ENCODE data around the gene SMARCE1. TPM values are rescaled to one million over a fixed set of nuclear protein-coding genes. Genes with fewer than 3 reads are reported as not detected.
A peak's percentile ranks its signal among the peaks of the same experiment; 100 is the strongest.

The SMARCE1 gene
- total and polyA plus RNA-seq, 9 of the 15 experiments (the other 6 are each of a cell fraction or from before 2014, with no cell fraction given): 64.1 to 142 (median 114) TPM

DNA sequence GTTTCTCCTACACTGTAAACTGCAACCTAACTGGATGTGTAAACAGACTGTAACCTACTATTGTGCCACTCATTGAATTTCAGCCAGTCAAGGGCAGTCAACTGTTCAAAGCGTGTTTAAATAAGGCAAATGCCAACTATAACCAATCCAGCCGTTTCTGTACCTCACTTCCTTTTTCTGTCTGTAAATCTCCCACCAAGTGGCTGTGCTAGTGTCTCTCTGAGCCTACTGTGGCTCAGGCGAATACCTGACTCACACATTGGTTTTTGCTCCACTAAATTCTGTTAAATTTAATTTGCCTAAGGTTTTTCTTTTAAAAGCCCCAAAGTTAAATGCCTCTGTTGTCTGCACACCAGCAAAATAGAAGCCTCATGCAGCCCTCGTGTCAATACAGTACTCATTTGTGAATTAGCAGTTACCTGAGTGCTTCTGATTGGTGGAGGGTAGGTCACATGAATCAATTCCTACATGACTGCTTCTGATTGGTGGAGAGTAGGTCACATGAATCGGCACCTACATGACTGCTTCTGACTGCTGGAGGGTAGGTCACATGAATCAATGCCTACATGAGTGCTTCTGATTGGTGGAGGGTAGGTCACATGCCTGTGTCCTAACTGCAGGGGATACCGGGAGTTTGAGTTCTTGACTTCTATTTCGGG lies 51.2 kb downstream of the SMARCE1 start (continued):
- TF ChIP-seq, protein P1, sequence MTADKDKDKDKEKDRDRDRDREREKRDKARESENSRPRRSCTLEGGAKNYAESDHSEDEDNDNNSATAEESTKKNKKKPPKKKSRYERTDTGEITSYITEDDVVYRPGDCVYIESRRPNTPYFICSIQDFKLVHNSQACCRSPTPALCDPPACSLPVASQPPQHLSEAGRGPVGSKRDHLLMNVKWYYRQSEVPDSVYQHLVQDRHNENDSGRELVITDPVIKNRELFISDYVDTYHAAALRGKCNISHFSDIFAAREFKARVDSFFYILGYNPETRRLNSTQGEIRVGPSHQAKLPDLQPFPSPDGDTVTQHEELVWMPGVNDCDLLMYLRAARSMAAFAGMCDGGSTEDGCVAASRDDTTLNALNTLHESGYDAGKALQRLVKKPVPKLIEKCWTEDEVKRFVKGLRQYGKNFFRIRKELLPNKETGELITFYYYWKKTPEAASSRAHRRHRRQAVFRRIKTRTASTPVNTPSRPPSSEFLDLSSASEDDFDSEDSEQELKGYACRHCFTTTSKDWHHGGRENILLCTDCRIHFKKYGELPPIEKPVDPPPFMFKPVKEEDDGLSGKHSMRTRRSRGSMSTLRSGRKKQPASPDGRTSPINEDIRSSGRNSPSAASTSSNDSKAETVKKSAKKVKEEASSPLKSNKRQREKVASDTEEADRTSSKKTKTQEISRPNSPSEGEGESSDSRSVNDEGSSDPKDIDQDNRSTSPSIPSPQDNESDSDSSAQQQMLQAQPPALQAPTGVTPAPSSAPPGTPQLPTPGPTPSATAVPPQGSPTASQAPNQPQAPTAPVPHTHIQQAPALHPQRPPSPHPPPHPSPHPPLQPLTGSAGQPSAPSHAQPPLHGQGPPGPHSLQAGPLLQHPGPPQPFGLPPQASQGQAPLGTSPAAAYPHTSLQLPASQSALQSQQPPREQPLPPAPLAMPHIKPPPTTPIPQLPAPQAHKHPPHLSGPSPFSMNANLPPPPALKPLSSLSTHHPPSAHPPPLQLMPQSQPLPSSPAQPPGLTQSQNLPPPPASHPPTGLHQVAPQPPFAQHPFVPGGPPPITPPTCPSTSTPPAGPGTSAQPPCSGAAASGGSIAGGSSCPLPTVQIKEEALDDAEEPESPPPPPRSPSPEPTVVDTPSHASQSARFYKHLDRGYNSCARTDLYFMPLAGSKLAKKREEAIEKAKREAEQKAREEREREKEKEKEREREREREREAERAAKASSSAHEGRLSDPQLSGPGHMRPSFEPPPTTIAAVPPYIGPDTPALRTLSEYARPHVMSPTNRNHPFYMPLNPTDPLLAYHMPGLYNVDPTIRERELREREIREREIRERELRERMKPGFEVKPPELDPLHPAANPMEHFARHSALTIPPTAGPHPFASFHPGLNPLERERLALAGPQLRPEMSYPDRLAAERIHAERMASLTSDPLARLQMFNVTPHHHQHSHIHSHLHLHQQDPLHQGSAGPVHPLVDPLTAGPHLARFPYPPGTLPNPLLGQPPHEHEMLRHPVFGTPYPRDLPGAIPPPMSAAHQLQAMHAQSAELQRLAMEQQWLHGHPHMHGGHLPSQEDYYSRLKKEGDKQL (CRISPR knock-in tag; IDR thresholded peaks at IDR 0.05; ENCODE audit: borderline replicate concordance): no peak
- TF ChIP-seq, protein P2, sequence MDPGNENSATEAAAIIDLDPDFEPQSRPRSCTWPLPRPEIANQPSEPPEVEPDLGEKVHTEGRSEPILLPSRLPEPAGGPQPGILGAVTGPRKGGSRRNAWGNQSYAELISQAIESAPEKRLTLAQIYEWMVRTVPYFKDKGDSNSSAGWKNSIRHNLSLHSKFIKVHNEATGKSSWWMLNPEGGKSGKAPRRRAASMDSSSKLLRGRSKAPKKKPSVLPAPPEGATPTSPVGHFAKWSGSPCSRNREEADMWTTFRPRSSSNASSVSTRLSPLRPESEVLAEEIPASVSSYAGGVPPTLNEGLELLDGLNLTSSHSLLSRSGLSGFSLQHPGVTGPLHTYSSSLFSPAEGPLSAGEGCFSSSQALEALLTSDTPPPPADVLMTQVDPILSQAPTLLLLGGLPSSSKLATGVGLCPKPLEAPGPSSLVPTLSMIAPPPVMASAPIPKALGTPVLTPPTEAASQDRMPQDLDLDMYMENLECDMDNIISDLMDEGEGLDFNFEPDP (CRISPR knock-in tag; IDR thresholded peaks at IDR 0.05): no peak
- TF ChIP-seq NFIC (IDR thresholded peaks at IDR 0.05): no peak
- no peak for TF ChIP-seq ZNF184 (CRISPR knock-in tag; IDR thresholded peaks at IDR 0.05)
- no peak for TF ChIP-seq ZNF561 (CRISPR knock-in tag; conservative IDR thresholded peaks at IDR 0.05)
- TF ChIP-seq ZBTB7A (IDR thresholded peaks at IDR 0.05; ENCODE audit: borderline replicate concordance, control insufficient read depth, low read depth, low read length): no peak
- TF ChIP-seq NCOA6 (IDR thresholded peaks at IDR 0.05): no peak
- TF ChIP-seq ERF (CRISPR knock-in tag; IDR thresholded peaks at IDR 0.05): no peak
- no peak for TF ChIP-seq ZNF408 (CRISPR knock-in tag; IDR thresholded peaks at IDR 0.05; ENCODE audit: low read depth)
- TF ChIP-seq FOS (IDR thresholded peaks at IDR 0.05; ENCODE audit: extremely low read depth, insufficient read length): peak; percentile 77
- no peak for TF ChIP-seq NELFE (IDR thresholded peaks at IDR 0.05; ENCODE audit: insufficient read depth, insufficient read length)
- TF ChIP-seq ATF1 (CRISPR knock-in tag; IDR thresholded peaks at IDR 0.05): no peak
- 0 out of 2 replicates have a peak, but pooled peaks have one; percentile 19 for TF ChIP-seq ATF1 (tag; IDR thresholded peaks at IDR 0.05)
- 0 out of 2 replicates have a peak, but pooled peaks have one; percentile 8 for TF ChIP-seq CHD2 (IDR thresholded peaks at IDR 0.05; ENCODE audit: low read depth, low read length)
- no peak for TF ChIP-seq HDAC1 (IDR thresholded peaks at IDR 0.05)
- TF ChIP-seq, protein P3, sequence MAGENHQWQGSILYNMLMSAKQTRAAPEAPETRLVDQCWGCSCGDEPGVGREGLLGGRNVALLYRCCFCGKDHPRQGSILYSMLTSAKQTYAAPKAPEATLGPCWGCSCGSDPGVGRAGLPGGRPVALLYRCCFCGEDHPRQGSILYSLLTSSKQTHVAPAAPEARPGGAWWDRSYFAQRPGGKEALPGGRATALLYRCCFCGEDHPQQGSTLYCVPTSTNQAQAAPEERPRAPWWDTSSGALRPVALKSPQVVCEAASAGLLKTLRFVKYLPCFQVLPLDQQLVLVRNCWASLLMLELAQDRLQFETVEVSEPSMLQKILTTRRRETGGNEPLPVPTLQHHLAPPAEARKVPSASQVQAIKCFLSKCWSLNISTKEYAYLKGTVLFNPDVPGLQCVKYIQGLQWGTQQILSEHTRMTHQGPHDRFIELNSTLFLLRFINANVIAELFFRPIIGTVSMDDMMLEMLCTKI (IDR thresholded peaks at IDR 0.05; ENCODE audit: partially characterized antibody): no peak
- no peak for TF ChIP-seq TEAD1 (CRISPR knock-in tag; IDR thresholded peaks at IDR 0.05)
- no peak for TF ChIP-seq RFX5 (IDR thresholded peaks at IDR 0.05; ENCODE audit: low read depth, low read length)
- no peak for TF ChIP-seq KLF16 (IDR thresholded peaks at IDR 0.05)
- TF ChIP-seq ZNF197 (CRISPR knock-in tag; IDR thresholded peaks at IDR 0.05; ENCODE audit: low read depth): no peak
- TF ChIP-seq, protein P4, sequence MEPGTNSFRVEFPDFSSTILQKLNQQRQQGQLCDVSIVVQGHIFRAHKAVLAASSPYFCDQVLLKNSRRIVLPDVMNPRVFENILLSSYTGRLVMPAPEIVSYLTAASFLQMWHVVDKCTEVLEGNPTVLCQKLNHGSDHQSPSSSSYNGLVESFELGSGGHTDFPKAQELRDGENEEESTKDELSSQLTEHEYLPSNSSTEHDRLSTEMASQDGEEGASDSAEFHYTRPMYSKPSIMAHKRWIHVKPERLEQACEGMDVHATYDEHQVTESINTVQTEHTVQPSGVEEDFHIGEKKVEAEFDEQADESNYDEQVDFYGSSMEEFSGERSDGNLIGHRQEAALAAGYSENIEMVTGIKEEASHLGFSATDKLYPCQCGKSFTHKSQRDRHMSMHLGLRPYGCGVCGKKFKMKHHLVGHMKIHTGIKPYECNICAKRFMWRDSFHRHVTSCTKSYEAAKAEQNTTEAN (CRISPR knock-in tag; IDR thresholded peaks at IDR 0.05): no peak
